Astrocyte (in vitro differentiated cells and primary cell): ENCODE results near the gene SLC26A9.
"Not testable (repeated sequence)": the region's sequence is repeated elsewhere in the genome, so short reads cannot be mapped to it uniquely, and the experiment has no call there.

ENCODE experiments used
- CTCF ChIP-seq: IDR thresholded peaks from 2 replicates; pipeline ENCODE4 v1.5.1; 2011; ENCODE audit warnings: low read depth, mild to moderate bottlenecking, inconsistent platforms, low read length, moderate library complexity; ENCODE audit not compliant: insufficient read depth
- EZH2 ChIP-seq: IDR thresholded peaks from 2 replicates; pipeline ENCODE4 v1.6.1; 2012; ENCODE audit warnings: mild to moderate bottlenecking, low read length, inconsistent platforms; ENCODE audit not compliant: insufficient read depth

GRCh38 chr1:205873148-205873547 is 70.1 kb downstream of the SLC26A9 start:
- TF ChIP-seq CTCF, EZH2: not testable (repeated sequence)
